Measurements from ENCODE around the gene PELI2.

DNA sequence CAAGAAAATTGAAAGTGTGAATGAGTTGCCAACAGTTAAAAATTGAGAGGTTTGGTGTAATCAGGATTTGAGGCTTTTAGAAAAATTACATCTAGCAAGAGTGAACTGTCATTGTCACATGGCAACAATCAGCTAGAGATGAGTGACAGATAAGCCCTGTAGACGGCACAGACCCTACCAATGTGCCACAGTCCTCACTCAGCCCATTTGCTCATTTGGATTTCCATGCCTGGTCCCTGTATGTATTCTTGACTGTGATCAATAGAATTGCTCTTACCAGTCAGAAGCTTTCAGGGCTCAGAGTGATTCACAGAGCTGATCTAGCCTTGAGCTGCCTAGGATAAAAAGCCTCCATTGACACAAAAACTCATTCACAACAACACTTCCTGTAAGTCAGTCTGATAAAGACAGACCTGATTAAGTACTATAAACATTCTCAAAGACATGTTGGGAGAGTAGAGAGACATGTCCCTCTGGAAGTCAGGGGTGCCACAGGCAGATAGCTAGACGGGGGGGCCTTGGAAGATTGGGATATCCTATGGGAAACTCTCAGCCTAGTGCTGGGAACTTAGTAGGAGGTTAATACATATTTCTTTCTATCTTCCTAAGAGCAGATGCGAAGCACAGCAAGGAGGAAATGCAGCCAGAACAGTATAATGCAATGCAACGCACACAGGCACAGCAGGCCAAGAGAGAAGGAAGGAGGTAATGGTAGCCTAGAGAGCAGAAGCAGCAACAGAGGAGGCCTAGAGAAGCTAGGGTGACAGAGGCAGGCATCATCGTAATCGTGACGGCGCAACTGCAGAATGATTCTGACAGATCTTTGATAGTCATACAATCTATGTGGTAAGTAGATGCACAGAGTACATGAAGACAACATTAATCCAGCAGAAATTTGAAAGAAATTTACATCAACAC is 2.0 kb upstream of the PELI2 start:
- TF ChIP-seq, protein P1, sequence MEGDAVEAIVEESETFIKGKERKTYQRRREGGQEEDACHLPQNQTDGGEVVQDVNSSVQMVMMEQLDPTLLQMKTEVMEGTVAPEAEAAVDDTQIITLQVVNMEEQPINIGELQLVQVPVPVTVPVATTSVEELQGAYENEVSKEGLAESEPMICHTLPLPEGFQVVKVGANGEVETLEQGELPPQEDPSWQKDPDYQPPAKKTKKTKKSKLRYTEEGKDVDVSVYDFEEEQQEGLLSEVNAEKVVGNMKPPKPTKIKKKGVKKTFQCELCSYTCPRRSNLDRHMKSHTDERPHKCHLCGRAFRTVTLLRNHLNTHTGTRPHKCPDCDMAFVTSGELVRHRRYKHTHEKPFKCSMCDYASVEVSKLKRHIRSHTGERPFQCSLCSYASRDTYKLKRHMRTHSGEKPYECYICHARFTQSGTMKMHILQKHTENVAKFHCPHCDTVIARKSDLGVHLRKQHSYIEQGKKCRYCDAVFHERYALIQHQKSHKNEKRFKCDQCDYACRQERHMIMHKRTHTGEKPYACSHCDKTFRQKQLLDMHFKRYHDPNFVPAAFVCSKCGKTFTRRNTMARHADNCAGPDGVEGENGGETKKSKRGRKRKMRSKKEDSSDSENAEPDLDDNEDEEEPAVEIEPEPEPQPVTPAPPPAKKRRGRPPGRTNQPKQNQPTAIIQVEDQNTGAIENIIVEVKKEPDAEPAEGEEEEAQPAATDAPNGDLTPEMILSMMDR (IDR thresholded peaks at IDR 0.05; ENCODE audit: insufficient read depth, low read length, poor library complexity, severe bottlenecking), result no peak
- TF ChIP-seq EZH2phosphoT487 (conservative IDR thresholded peaks at IDR 0.05; ENCODE audit: low read length), result no peak

All from SU-DHL-6 (cell line).